Tibial artery (tissue), 4 donors: ENCODE data around the gene CNTNAP2.

Experiments used
- DNase-seq, 2 donors: peaks; one replicate each; pipeline ENCODE4 v3.0.0-alpha.2; 2019
- H3K27ac ChIP-seq, 2 donors: fragments of 200-600 bp; sonication (generic) in 1 of 2; 1 replicate in 1 of 2; 2 replicates in 1 of 2; pipeline ENCODE4 v1.5.1; 2018 to 2019; ENCODE audit warnings: mild to moderate bottlenecking in 1 of 2
- H3K27me3 ChIP-seq, 2 donors: fragments of 200-600 bp; sonication (generic) in 1 of 2; one replicate each; pipeline versions ENCODE4 v1.5.1 to v1.6.0; 2016 to 2019
- H3K36me3 ChIP-seq, 3 donors: fragments of 200-600 bp; sonication (generic) in 2 of 3; one replicate each; pipeline ENCODE4 v1.5.1; 2016 to 2019; ENCODE audit warnings: mild to moderate bottlenecking in 2 of 3
- H3K4me1 ChIP-seq, 4 donors: fragments of 200-600 bp; sonication (generic) in 2 of 4; 1 replicate in 3 of 4; 2 replicates in 1 of 4; pipeline ENCODE4 v1.5.1; 2016 to 2019
- H3K4me3 ChIP-seq, 2 donors: fragments of 200-600 bp; sonication (generic) in 1 of 2; 1 replicate in 1 of 2; 2 replicates in 1 of 2; pipeline ENCODE4 v1.5.1; 2018 to 2019; ENCODE audit warnings: mild to moderate bottlenecking in 2 of 2
- H3K9me3 ChIP-seq, 3 donors: fragments of 200-600 bp; sonication (generic) in 1 of 3; one replicate each; pipeline ENCODE4 v1.5.1; 2016 to 2019
- intact Hi-C: fragments of 100-400 bp; cut with DNase I; formaldehyde crosslinking; loops from one replicate; pipeline ENCODE4 v1.15.0; 2023; ENCODE audit warnings: low total_unique reads
- TF ChIP-seq, protein P1 (sequence below), 2 experiments: fragments of 200-600 bp in 1 of 2; fragments of 450-650 bp in 1 of 2; IDR thresholded peaks; one replicate each; pipeline ENCODE4 v1.5.1; 2017 to 2019; ENCODE audit warnings: antibody characterized with exemption in 2 of 2, mild to moderate bottlenecking in 1 of 2, moderate library complexity in 1 of 2

CNTNAP2 gene

GRCh38 chr7:146249272-146249671 lies 132.7 kb downstream of the CNTNAP2 start:
- Histone ChIP-seq H3K4me3 (no peak overlapping the region), H3K36me3 (no peaks in the 10 kb centered on the region), H3K27me3 (peaks cover 0 to 3% of the 10 kb centered on the region in 2 donors), H3K27ac (no peak overlapping the region), H3K9me3 (no peaks in the 10 kb centered on the region), H3K4me1 (peaks cover 0 to 4% (median 0%) of the 10 kb centered on the region in 4 donors)
- intact Hi-C loops = no loop called here
- TF ChIP-seq, protein P1, sequence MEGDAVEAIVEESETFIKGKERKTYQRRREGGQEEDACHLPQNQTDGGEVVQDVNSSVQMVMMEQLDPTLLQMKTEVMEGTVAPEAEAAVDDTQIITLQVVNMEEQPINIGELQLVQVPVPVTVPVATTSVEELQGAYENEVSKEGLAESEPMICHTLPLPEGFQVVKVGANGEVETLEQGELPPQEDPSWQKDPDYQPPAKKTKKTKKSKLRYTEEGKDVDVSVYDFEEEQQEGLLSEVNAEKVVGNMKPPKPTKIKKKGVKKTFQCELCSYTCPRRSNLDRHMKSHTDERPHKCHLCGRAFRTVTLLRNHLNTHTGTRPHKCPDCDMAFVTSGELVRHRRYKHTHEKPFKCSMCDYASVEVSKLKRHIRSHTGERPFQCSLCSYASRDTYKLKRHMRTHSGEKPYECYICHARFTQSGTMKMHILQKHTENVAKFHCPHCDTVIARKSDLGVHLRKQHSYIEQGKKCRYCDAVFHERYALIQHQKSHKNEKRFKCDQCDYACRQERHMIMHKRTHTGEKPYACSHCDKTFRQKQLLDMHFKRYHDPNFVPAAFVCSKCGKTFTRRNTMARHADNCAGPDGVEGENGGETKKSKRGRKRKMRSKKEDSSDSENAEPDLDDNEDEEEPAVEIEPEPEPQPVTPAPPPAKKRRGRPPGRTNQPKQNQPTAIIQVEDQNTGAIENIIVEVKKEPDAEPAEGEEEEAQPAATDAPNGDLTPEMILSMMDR (IDR thresholded peaks at IDR 0.05) = no peak
- DNase-seq = no peak

DNA sequence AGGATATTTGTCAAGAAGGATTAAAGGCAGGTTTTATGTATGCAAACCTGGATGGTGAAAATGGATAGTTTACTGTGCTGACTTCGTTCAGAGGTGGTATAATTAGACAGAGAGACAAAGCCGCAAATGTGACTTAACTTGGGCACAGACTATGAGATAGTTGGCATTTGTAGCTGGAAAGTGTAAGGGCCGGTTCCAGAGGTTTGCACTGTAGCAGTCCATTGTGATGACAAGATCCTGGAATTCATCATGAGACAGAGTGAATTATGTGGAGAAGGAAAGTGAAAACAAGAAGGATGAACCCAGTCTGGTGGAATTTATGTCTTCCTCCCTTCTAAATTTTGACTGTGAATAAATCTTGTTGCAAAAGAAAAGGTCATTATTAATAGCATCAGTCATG lies 139.0 kb downstream of the CNTNAP2 start:
- TF ChIP-seq, protein P1 (IDR thresholded peaks at IDR 0.05) = no peak
- H3K27ac ChIP-seq = no peak overlapping the region
- no peak overlapping the region for H3K4me3 ChIP-seq
- intact Hi-C loops = no loop called here
- H3K36me3 ChIP-seq = no peaks in the 10 kb centered on the region
- H3K4me1 ChIP-seq = no peaks in the 10 kb centered on the region
- no peaks in the 10 kb centered on the region for H3K27me3 ChIP-seq
- DNase-seq = no peak
- peaks cover 0 to 3% (median 0%) of the 10 kb centered on the region in 3 donors for H3K9me3 ChIP-seq

DNA sequence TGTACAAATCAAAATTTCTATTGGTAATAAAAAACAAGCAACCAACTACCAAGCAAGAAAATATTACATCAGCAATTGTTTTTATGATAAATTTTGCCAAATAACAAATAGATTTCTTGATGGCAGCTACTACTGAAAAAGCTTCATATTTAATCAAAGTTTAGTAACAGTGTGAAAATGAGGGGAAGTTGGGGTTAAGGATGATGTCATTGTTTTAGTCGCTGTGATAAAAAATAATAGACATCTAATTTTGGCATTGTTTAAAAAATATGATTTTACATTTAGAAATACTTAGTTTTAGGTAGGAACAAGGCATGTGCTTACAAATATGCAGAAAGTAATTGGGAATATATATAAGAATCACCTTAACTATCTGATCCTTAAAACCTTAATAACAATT lies 145.9 kb downstream of the CNTNAP2 start:
- no peaks in the 10 kb centered on the region for H3K36me3 ChIP-seq
- intact Hi-C loops = no loop called here
- H3K27me3 ChIP-seq = no peaks in the 10 kb centered on the region
- H3K4me1 ChIP-seq = no peaks in the 10 kb centered on the region
- DNase-seq = no peak
- TF ChIP-seq, protein P1 (IDR thresholded peaks at IDR 0.05) = no peak
- no peak overlapping the region for H3K27ac ChIP-seq
- peaks cover 0 to 3% (median 0%) of the 10 kb centered on the region in 3 donors for H3K9me3 ChIP-seq
- H3K4me3 ChIP-seq = no peak overlapping the region

DNA sequence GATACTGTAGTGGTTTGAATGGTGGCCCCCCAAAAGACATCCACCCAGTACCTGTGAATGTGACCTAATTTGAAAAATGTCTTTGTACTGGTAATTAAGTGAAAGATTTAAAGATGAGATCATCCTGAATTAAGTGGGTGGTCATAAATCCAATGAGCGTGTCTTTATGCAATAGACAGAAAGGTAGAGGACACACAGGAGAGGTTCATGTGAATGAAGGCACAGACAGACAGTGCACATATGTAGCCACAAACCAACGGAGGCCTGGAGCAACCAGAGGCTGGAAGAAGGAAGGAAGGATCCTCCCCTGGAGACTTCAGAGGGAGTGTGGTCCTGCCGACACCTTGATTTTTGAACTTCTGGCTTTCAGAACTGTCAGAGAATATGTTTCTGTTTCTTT lies 160.3 kb downstream of the CNTNAP2 start:
- H3K27ac ChIP-seq = no peak overlapping the region
- TF ChIP-seq, protein P1 (IDR thresholded peaks at IDR 0.05) = no peak
- intact Hi-C loops = no loop called here
- H3K36me3 ChIP-seq = no peaks in the 10 kb centered on the region
- H3K4me3 ChIP-seq = no peak overlapping the region
- no peaks in the 10 kb centered on the region for H3K9me3 ChIP-seq
- no peaks in the 10 kb centered on the region for H3K4me1 ChIP-seq
- H3K27me3 ChIP-seq = no peaks in the 10 kb centered on the region
- no peak for DNase-seq

DNA sequence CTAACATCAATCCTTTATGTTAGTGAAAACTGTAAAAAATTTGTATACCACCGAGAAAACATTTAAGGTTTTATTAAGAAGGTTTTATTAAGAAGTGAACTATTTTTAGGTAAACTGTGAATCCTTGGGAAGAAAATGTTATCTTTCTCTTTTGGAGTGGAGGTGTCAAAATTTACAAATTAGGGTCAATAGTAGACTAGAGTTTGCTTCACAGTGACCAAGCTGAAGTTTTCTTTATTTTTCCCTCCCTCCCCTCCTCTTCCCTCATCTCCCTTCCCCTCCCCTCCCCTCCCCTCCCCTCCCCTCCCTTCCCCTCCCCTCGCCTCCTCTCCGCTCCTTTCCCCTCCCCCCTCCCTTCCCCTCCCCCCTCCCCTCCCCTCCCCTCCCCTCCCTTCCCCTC lies 168.8 kb downstream of the CNTNAP2 start:
- no peaks in the 10 kb centered on the region for H3K9me3 ChIP-seq
- no peaks in the 10 kb centered on the region for H3K27me3 ChIP-seq
- no peak overlapping the region for H3K27ac ChIP-seq
- TF ChIP-seq, protein P1 (IDR thresholded peaks at IDR 0.05) = no peak
- no peak overlapping the region for H3K4me3 ChIP-seq
- H3K4me1 ChIP-seq = no peaks in the 10 kb centered on the region
- no peaks in the 10 kb centered on the region for H3K36me3 ChIP-seq
- DNase-seq = no peak
- intact Hi-C loops = no loop called here

DNA sequence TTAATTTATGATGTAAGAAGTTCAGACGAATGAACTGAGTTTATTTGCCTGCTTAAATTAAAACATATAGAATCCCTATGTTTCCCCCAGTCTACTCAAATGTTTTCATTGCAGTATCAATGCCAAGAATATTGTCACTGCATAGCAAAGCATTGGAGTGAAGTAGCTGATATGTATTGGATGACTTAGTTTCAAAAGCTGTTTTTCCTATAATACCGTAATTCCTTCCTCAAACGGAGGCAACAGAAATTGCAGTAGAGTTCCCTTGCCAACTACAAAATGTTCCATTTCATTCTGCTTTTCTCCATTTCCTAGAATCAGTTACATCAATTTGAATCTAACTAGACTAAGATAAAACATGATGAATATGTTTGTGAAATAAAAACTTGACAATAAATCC lies 174.1 kb downstream of the CNTNAP2 start:
- Histone ChIP-seq H3K36me3 (no peaks in the 10 kb centered on the region), H3K27me3 (no peaks in the 10 kb centered on the region), H3K9me3 (no peaks in the 10 kb centered on the region), H3K4me1 (no peaks in the 10 kb centered on the region), H3K27ac (no peak overlapping the region), H3K4me3 (no peak overlapping the region)
- intact Hi-C loops = no loop called here
- no peak for DNase-seq
- TF ChIP-seq, protein P1 (IDR thresholded peaks at IDR 0.05) = no peak
